Epidermal melanocyte (primary cell): ENCODE results near the gene TBCEL.
"Not testable (repeated sequence)": the region's sequence is repeated elsewhere in the genome, so short reads cannot be mapped to it uniquely, and the experiment has no call there.

Experiments used
- DNase-seq: peaks from one replicate; pipeline ENCODE4 v3.0.0; 2011; ENCODE audit warnings: low spot score; ENCODE audit not compliant: insufficient read length

Gene TBCEL

DNA sequence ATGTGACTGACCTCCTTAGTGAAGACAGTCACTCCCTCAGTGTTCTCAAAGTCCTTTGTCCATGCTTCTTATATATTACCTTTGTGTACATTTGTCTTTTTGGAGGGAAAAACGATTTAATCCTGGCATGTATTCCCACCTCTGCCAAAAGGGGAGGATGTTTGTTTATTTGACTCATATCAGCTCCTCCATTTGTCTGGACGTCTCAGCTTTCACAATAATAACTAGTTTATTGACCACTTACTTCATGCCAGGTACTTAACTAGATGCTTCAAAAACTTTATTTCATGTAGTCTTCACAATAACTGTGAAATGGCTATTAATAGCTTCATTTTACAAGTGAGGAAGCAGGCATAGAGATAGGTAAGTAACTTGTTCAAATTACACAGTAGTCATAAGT is 5.3 kb downstream of the TBCEL start:
- DNase-seq, result no peak

DNA sequence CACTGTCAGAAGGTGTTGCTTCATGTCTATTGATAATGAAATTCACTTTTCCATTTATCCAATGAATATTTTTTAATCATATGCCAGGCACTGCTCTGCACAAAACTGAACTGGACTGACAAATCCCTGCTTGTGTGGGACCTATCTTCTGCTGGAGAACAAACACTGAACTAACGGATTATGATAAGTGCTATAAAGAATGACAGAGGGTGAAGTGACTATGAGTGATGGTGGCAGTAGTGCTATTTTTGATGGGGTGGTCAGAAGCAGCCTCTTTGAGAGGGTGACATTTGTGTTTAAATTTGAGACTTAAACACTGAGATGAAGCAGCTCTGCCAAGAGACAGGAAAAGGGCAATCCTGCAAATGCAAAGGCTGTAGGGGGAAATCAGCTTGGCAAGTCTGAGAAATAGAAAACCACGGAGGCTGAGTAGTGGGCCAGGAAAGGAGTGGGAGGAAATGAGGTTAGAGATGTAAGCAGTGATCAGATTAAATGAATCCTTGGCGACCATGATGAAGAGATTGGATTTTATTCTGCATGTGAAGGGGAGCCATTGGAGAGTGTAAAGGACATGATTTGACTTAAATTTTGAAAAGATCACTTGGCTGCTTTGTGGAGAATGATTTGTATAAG is 6.0 kb downstream of the TBCEL start:
- no peak for DNase-seq

GRCh38 chr11:121031167-121031566 is 7.3 kb downstream of the TBCEL start:
- no peak for DNase-seq

DNA sequence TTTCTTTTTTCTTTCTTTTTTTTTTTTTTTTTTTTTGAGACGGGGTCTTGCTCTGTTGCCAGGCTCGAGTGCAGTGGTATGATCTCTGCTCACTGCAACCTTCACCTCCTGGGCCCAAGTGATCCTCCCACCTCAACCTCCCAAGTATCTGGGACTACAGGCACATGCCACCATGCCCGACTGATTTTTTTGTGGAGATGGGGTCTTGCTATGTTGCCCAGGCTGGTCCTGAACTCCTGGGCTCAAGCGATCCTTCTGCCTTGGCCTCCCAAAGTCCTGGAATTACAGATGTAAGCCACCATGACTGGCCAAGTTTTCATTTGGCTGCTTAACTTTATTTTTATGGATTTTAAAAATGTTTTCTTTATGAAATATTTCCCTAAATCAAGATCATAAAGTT is 7.7 kb downstream of the TBCEL start:
- not testable (repeated sequence) for DNase-seq

- DNase-seq, result no peak
Observed at GRCh38 chr11:121032546-121032945, 8.6 kb downstream of the TBCEL start.

GRCh38 chr11:121033635-121034034 is 9.7 kb downstream of the TBCEL start:
- no peak for DNase-seq

- DNase-seq, result no peak
Observed at GRCh38 chr11:121035169-121035755, 11.4 kb downstream of the TBCEL start.

DNA sequence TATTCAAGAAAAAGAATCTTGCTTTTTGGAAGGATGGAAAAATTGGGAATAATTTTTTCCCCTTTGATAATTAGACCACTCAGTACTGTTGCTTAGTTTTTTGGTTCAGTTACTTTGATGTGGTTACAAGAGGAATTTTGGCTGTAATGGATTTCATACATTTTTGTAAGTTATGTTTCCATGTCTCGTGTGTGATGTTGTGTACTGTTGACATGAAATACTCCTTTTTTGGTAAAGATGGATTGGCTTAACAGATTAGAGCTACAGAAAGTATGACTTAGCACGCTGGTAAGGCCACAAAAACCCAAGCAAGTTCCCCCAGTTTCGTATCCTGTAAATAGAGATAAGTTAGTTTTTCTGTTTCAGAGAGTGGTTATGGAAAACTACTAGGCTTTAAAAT is 11.9 kb downstream of the TBCEL start:
- DNase-seq, result no peak

DNA sequence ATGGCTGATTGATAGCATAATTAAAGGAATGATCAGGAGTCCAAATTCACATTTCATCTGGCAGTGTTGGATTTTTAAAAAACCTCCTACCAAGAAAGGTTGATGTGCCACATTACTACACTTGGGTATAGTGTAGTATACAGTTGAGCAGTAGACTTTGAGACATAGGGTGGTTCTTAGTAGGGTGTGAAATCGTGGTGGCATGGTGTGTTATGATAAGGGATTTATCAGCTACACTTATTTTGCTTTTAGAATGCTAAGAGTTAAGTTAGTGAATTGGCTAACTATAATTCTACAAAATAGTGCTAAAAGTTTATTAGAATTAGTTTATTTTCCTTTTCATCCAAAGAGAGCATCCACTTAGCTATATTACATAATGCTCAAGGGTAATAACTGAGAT is 13.1 kb downstream of the TBCEL start:
- no peak for DNase-seq

DNA sequence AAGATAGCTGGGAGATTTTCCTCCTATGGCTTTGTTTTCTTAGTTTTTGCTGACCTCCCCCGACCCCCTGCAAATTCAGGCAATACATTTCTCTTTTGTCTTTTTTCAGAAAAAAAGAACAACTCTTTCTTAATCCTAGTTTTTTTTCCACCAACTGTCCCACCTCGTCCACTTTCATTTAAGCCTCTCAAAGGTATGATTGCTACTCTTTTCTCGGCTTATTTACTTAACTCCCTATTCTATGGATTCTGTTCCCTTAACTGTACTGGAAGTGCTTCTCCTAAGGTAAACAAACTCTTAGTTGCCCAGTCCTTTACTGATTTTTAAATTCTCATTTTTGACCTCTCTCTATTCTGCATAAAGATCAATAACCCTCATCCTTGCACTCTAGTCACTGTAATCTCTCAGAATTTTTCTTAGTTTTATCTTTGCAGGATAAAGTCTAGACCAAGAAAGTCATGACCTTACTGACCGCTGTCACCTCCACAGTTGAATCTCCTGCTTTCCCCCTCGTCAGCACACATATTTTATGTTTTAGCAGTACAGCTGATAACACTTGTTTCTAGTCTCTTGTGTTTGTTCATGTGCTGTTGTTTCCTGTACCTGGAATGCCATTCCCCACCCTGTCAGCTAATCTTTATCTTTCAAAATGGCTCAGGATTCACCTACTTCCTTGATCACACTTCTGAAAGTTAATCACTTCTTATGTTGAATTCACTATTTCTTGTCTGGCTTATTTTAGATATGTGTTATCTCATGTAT is 14.9 kb downstream of the TBCEL start:
- no peak for DNase-seq

GRCh38 chr11:121039971-121040613 is 16.2 kb downstream of the TBCEL start:
- DNase-seq, result no peak

- DNase-seq, result no peak
Observed at GRCh38 chr11:121040614-121041002, 16.7 kb downstream of the TBCEL start.

DNA sequence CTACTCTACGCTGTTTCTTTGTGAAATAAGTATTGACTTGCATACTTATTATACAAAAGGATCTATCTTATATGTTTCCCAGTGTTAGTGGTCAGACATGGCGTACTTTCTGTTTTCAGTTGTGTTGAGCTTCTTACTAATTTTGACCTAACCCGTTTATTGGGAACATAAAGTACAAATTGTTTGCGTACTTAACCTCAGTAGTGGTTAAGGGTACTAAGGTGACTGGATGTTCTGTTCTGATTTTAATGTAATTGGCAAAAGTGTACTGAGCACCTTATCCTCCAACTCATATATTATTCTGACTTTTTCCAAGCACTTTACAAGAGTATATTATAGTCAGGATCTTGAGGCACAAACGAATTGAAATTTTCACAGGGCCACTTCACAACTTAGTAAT is 17.2 kb downstream of the TBCEL start:
- no peak for DNase-seq

DNA sequence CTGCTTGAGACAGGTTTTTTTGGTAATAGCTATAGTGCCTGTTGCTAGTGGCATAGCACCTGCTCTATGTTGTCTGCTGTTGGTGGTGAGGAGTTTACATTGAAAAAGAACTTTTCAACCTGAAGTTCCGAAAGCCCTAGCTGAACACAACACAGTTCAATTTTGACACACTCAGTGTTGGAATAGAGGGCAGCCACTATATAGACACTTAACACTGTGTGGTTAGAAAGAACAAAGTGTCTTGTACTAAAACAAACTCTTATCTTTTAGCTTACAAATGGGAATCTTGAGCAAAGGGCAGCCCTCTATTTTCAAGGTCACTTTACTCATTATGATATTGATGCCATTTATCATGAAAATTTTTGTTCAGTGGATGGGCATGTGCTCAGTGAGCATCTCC is 18.4 kb downstream of the TBCEL start:
- no peak for DNase-seq

DNA sequence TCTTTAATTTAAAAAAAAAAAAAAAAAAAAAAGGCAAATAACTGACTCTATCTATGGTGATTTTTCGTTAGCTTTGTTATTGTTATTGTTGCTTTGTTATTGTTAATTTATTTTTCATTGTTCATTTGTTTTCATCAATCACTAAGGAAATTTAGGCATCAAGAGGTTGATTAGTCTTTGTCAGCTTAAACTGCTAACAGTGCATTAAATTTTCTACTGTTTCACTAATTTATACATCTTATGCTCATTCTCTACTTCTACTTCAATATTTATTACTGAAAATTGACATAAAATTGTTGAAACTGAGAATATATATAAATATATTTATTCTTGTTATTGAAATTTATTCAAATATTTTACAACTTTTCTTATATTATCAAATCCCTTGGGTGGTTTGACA is 24.0 kb downstream of the TBCEL start:
- DNase-seq, result no peak

DNA sequence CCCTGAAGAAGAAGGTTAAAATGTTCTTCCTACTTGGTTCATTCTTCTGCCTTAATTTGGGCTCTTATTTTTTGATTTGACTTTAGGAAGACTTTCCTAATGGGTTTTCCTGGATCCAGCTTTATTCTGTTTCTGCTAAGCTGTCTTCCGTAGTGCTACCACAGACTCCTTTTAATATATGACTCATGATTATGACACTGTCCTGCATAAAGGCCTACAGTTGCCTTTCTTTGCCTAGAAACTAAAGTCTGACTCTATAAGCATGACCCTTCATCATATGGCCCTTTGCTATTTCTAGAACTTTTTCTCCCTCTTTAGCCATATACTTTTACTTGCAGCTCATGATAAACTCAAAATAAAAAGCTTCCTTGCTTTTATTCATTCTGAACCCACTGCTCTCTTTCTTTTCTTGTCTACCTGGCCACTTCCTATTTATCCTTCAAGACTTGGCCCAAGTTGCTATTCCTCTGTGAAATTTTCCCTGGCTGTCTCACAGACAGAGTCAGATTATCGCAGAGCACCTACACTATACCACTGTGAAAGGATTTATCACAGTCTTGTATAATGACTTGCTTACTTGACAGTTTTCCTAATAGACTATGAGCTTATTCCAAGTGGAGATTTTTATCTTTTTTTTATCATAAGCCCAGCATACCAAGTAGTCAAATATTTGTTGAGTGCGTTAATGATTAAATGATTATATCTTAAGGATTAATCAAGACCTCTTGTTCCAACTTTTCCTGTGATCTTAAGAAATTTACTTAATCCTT is 24.7 kb downstream of the TBCEL start:
- no peak for DNase-seq

DNA sequence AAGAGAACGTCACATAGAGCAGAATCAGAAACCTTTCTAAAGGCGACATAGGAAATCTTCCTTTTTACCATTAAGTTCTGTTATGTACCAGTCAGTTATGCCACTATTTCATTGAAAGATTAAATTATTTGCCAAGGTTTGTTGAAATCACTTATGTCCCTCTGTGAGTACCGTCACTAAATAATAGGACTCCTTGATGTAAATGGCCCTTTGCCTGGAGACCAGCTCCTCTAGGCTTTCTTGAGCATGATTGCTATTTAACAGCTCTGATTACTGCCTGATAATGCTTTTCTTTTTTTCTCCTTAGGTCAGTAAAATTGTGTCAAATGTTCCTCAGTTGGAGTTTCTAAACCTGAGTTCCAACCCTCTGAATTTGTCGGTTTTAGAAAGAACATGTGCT is 29.3 kb downstream of the TBCEL start:
- no peak for DNase-seq

DNA sequence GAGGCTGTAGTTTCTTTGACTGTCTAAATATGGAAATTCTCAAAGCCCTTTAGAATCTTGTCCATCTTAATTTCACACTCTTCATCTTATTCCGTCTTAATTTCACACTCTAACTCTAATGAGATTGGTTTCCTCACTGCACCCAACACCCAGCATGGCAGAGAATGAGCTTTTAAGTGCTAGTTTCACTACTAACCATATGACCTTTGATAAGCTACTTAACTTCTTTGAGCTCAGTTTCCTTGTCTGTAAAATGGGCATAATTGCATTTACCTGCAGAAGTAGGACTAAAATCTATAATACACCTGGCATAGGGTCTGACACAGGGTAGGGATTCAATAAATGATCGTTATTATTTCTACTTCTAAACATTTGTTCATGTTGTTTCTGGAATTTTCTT is 30.4 kb downstream of the TBCEL start:
- no peak for DNase-seq

GRCh38 chr11:121055076-121055475 is 31.2 kb downstream of the TBCEL start:
- no peak for DNase-seq

DNA sequence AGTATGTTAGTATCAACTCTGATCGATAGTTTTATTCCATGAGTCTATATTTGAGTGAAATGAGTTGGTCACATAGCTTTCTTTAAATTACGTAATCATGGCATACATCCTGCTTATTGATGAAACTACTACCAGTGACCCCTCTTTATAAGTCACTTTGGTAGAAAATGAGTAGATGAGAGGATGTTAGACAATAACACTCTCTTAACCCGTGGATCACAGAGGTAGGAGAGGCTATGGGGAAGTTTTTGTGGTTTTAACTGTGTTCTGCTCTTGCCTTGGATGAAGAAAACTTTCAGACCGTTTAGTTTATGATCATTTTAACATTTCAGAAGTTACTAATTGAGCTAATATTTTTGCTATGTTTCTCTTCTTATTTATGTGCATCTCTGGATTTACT is 34.0 kb downstream of the TBCEL start:
- DNase-seq, result no peak

- DNase-seq, result no peak
Observed at GRCh38 chr11:121058941-121059340, 35.0 kb downstream of the TBCEL start.

DNA sequence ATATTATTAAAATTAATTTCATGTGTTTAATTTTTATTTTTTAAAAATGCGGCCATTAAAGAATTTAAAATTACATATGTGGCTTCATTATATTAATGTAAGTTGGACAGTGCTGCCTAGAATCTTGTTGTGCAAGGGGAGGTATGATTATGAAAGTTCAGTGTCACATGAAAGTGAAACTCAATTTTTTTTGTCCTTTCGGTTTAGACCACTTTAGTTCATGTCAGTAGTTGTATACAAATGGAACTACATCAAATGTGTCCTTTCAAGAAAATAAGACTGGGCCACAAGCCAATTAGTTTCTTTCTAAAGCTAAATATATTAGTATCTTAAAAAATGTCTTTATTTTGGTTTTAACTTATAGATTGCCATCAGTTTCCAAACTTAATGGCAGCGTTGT is 35.7 kb downstream of the TBCEL start:
- DNase-seq, result no peak
